SU-DHL-6 (cell line): ENCODE measurements around the gene VPS13D.

ENCODE experiments used
- H2AFZ ChIP-seq: fragments of 200-600 bp; sonication (generic); 2 replicates; pipeline ENCODE4 v1.6.1; 2014; ENCODE audit warnings: low read depth, mild to moderate bottlenecking, moderate library complexity, mixed read lengths, antibody characterized with exemption, low read length; ENCODE audit not compliant: severe bottlenecking
- H3F3A ChIP-seq: fragments of 200-600 bp; shearing (Covaris generic); 2 replicates; pipeline ENCODE4 v1.6.0; 2016; ENCODE audit warnings: antibody characterized with exemption, mild to moderate bottlenecking; ENCODE audit not compliant: insufficient read depth
- H3K27ac ChIP-seq: fragments of 200-600 bp; sonication (generic); 2 replicates; pipeline ENCODE4 v1.5.1; 2016; ENCODE audit warnings: low read depth, mild to moderate bottlenecking, low read length, moderate library complexity, mixed read lengths
- H3K27me3 ChIP-seq: fragments of 200-600 bp; sonication (generic), shearing (Covaris generic); 2 replicates; pipeline ENCODE4 v1.6.0; 2014; ENCODE audit warnings: mild to moderate bottlenecking, low read length
- H3K36me3 ChIP-seq: fragments of 200-600 bp; sonication (generic); 2 replicates; pipeline ENCODE4 v1.6.1; 2014; ENCODE audit warnings: mild to moderate bottlenecking, low read length, mixed read lengths
- H3K4me2 ChIP-seq: fragments of 300-600, 200-600 bp; shearing (Covaris generic), sonication (generic); 2 replicates; pipeline ENCODE4 v1.6.0; 2014; ENCODE audit warnings: low read length, low read depth, mild to moderate bottlenecking; ENCODE audit not compliant: poor library complexity, severe bottlenecking
- H3K4me3 ChIP-seq: fragments of 200-600 bp; sonication (generic); 2 replicates; pipeline ENCODE4 v1.5.1; 2014; ENCODE audit warnings: antibody characterized with exemption, low read length, mild to moderate bottlenecking, mixed read lengths; ENCODE audit not compliant: insufficient read depth, poor library complexity, severe bottlenecking
- H3K79me2 ChIP-seq: fragments of 200-600 bp; sonication (generic); 2 replicates; pipeline ENCODE4 v1.6.1; 2014; ENCODE audit warnings: mild to moderate bottlenecking, low read length, moderate library complexity; ENCODE audit not compliant: insufficient read depth
- H3K9ac ChIP-seq: fragments of 200-600 bp; sonication (generic); 2 replicates; pipeline ENCODE4 v1.7.0; 2014; ENCODE audit warnings: mild to moderate bottlenecking, low read length
- H3K9me2 ChIP-seq: fragments of 200-600 bp; sonication (generic); replicated peaks from 2 replicates; pipeline ENCODE4 v1.6.1; 2014; ENCODE audit warnings: low read length; ENCODE audit not compliant: insufficient read depth
- H3K9me3 ChIP-seq: fragments of 200-600 bp; sonication (generic); 2 replicates; pipeline ENCODE4 v1.6.1; 2014; ENCODE audit warnings: low read length, mixed read lengths; ENCODE audit not compliant: insufficient read depth
- H4K20me1 ChIP-seq: fragments of 200-600 bp; sonication (generic); 2 replicates; pipeline ENCODE4 v1.6.1; 2014; ENCODE audit warnings: low read depth, mild to moderate bottlenecking, antibody characterized with exemption, low read length, moderate library complexity, mixed read lengths
- EZH2phosphoT487 ChIP-seq: fragments of 200-600 bp; sonication (generic), shearing (Covaris generic); conservative IDR thresholded peaks from 2 replicates; pipeline ENCODE4 v1.6.1; 2018; ENCODE audit warnings: mild to moderate bottlenecking, antibody characterized with exemption, low read length, moderate library complexity, mixed read lengths
- TF ChIP-seq, protein P1 (sequence below): fragments of 200-600 bp; sonication (generic); IDR thresholded peaks from one replicate; pipeline ENCODE4 v1.5.1; 2017; ENCODE audit warnings: antibody characterized with exemption, mild to moderate bottlenecking, low read length, moderate library complexity; ENCODE audit not compliant: insufficient read depth, poor library complexity, severe bottlenecking

Gene VPS13D

GRCh38 chr1:12405325-12406210 lies 175.7 kb downstream of the VPS13D start:
- H3K4me3 ChIP-seq, result no peak overlapping the region
- no peak overlapping the region for H3K4me2 ChIP-seq
- no peaks in the 10 kb centered on the region for H3K9me2 ChIP-seq
- H3K9me3 ChIP-seq, result no peaks in the 10 kb centered on the region
- H3F3A ChIP-seq, result no peaks in the 10 kb centered on the region
- no peaks in the 10 kb centered on the region for H3K27me3 ChIP-seq
- no peak overlapping the region for H2AFZ ChIP-seq
- H3K27ac ChIP-seq, result no peak overlapping the region
- H3K9ac ChIP-seq, result no peak overlapping the region
- H4K20me1 ChIP-seq, result no peaks in the 10 kb centered on the region
- TF ChIP-seq EZH2phosphoT487, result no peak
- TF ChIP-seq, protein P1, sequence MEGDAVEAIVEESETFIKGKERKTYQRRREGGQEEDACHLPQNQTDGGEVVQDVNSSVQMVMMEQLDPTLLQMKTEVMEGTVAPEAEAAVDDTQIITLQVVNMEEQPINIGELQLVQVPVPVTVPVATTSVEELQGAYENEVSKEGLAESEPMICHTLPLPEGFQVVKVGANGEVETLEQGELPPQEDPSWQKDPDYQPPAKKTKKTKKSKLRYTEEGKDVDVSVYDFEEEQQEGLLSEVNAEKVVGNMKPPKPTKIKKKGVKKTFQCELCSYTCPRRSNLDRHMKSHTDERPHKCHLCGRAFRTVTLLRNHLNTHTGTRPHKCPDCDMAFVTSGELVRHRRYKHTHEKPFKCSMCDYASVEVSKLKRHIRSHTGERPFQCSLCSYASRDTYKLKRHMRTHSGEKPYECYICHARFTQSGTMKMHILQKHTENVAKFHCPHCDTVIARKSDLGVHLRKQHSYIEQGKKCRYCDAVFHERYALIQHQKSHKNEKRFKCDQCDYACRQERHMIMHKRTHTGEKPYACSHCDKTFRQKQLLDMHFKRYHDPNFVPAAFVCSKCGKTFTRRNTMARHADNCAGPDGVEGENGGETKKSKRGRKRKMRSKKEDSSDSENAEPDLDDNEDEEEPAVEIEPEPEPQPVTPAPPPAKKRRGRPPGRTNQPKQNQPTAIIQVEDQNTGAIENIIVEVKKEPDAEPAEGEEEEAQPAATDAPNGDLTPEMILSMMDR, result no peak
- no peaks in the 10 kb centered on the region for H3K36me3 ChIP-seq
- H3K79me2 ChIP-seq, result no peaks in the 10 kb centered on the region

- H4K20me1 ChIP-seq, result no peaks in the 10 kb centered on the region
- H3K36me3 ChIP-seq, result no peaks in the 10 kb centered on the region
- no peaks in the 10 kb centered on the region for H3K9me3 ChIP-seq
- H2AFZ ChIP-seq, result no peak overlapping the region
- no peak overlapping the region for H3K4me2 ChIP-seq
- TF ChIP-seq EZH2phosphoT487, result no peak
- TF ChIP-seq, protein P1, result no peak
- H3K9ac ChIP-seq, result no peak overlapping the region
- no peaks in the 10 kb centered on the region for H3K9me2 ChIP-seq
- H3K27me3 ChIP-seq, result no peaks in the 10 kb centered on the region
- no peaks in the 10 kb centered on the region for H3K79me2 ChIP-seq
- H3K4me3 ChIP-seq, result no peak overlapping the region
- no peak overlapping the region for H3K27ac ChIP-seq
- H3F3A ChIP-seq, result no peaks in the 10 kb centered on the region
These were observed 176.6 kb downstream of the VPS13D start for GRCh38 chr1:12406211-12407021.

DNA sequence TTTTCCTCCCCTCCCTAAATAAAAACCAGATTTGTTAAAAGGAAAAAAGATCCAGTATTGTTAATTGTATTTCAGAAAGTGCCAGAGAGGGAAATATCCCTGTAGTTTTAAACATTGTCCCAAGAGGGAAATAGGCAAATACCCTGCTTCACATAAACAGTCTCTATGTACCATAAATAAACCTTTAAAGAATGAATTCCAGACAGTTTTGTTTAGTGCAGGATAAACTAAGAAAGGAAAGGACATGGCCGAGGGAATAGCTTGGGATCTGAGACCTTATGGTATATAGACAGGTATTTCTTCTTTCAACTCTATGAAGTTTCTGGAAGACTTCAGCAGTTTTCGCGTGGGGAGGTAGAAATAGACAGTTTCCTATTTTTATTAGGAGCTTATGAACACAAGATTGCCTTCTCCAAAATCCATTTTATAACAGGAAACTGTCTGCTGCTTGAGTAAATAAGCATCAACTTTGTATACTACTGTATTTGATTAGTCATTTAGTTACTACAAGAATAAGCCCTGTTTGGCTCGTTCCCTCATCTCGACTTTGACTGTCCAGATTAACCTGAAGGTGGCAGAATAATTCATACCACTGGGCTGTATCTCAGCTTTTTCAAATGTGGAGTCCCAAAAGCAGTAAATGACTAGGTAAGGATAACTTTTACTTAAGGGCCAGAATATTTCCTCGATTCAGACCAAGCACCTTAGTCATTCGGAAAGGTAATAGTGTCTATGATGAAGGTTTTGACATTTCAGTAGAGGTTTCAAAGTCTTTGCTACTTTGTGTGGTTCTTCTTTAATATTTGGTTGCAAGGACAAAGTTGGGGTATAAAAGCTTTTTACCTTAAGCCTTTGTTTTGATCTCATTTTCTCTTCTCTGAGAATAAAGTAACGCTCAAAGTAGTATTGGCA lies 177.5 kb downstream of the VPS13D start:
- Histone ChIP-seq H3K27ac (no peak overlapping the region), H3K36me3 (no peaks in the 10 kb centered on the region), H3K9me2 (no peaks in the 10 kb centered on the region), H4K20me1 (no peaks in the 10 kb centered on the region), H3F3A (no peaks in the 10 kb centered on the region), H3K9ac (no peak overlapping the region), H3K4me2 (no peak overlapping the region), H2AFZ (no peak overlapping the region), H3K79me2 (no peaks in the 10 kb centered on the region), H3K9me3 (no peaks in the 10 kb centered on the region), H3K27me3 (no peaks in the 10 kb centered on the region), H3K4me3 (no peak overlapping the region)
- TF ChIP-seq, protein P1, result no peak
- TF ChIP-seq EZH2phosphoT487, result no peak
